Measurements from ENCODE around the gene CYP1A2. TPM values are rescaled to one million over a fixed set of nuclear protein-coding genes. Genes with fewer than 3 reads are reported as not detected.

CYP1A2 gene
- not detected in 2 replicates for total RNA-seq

GRCh38 chr15:74748322-74748946 lies at the start of gene CYP1A2:
Gene CYP1A2 (plus strand): TSS chr15:74748845. CDS start chr15:74749739, 894 bp downstream.

DNA sequence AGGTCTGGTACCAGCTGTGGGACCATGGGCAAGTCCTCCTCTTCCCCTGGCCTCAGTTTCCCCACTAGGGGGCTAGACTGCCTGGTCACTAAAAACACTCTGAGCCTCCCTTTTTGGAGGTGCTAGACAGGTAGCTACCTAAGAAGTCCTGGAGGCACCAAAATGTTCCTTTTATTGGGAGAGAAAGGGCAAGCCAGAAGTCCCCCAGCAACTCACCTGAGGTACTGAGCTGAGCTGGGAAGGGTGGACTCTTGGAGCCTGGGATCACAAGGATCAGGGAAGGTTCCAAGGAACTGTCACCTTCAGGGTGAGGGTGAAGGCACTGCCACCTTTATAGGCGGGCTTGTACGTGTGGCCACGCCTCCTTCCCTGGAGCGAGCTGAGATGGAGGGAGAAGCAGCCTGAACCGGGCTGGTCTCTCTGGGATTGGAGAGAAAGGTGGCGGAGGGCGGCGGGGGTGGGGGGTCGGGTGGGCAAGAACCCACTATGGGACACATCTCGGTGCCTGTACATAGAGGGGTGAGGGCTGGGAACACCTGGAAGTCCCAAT lies 23.3 kb upstream of the CYP1A2 start, which contains the start of gene CYP1A1:
TSS of gene CYP1A1 (minus strand) at position 304 of the 550 bp plus-strand sequence. CDS start 2,431 bp downstream, outside the sequence.

GRCh38 chr15:74781431-74782258 lies 33.0 kb downstream of the CYP1A2 start, which contains the start of gene CSK:
Gene CSK (plus strand): TSS chr15:74782080. CDS start chr15:74798298, 16,218 bp downstream.

Other genes starting within 250 kb of the CYP1A2 start
- gene ARID3B, start 207.6 kb upstream of the CYP1A2 start, total RNA-seq = 2.0 and 2.4 TPM in 2 replicates
- gene CLK3, start 133.0 kb upstream of the CYP1A2 start, total RNA-seq = 55.9 and 64.2 TPM in 2 replicates
- 22.0 and 23.5 TPM in 2 replicates for gene EDC3, start 52.8 kb upstream of the CYP1A2 start, total RNA-seq
- gene CYP1A1, start 23.3 kb upstream of the CYP1A2 start, total RNA-seq = 0.40 and 1.2 TPM in 2 replicates
- gene CSK, start 33.2 kb downstream of the CYP1A2 start, total RNA-seq = 37.6 and 55.2 TPM in 2 replicates
- gene LMAN1L, start 64.0 kb downstream of the CYP1A2 start, total RNA-seq = 0.26 TPM in 1 of 2 replicates, not detected in the other
- not detected in 2 replicates for gene CPLX3, start 77.8 kb downstream of the CYP1A2 start, total RNA-seq
- 14.5 and 28.5 TPM in 2 replicates for gene ULK3, start 94.3 kb downstream of the CYP1A2 start, total RNA-seq
- 28.7 and 39.0 TPM in 2 replicates for gene SCAMP2, start 124.5 kb downstream of the CYP1A2 start, total RNA-seq
- 118 TPM in 2 replicates for gene MPI, start 141.2 kb downstream of the CYP1A2 start, total RNA-seq
- gene FAM219B, start 158.0 kb downstream of the CYP1A2 start, total RNA-seq = 50.0 and 71.3 TPM in 2 replicates
- gene COX5A, start 189.2 kb downstream of the CYP1A2 start, total RNA-seq = 33.1 and 41.3 TPM in 2 replicates
- gene RPP25, start 207.9 kb downstream of the CYP1A2 start, total RNA-seq = 2.6 and 4.6 TPM in 2 replicates
- gene SCAMP5, start 246.7 kb downstream of the CYP1A2 start, total RNA-seq = 1.6 and 2.6 TPM in 2 replicates